ENCODE results near the gene ALKBH3.

The ALKBH3 gene

DNA sequence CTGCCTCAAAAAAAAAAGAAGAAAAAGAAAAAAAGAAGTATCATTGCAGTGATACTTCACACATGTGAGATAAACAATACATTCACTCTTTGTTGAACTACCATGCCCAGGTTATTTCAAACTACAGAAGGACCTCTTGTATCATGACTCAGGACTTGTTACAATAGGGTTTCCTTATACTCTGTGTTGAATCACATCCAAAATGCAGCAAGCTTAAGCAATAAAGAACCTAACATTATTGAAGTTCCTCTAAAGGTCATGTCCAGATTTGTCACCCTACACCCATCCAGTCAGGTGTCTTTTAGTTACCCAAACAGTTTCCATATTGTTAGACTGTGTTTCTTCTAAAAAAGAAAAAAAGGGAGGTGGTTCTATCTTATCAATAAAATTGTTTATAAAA is 26.9 kb upstream of the ALKBH3 start:
- Histone ChIP-seq H3K27ac (ENCODE audit: poor library complexity, severe bottlenecking) (no peak overlapping the region), H3K9me3 (ENCODE audit: severe bottlenecking) (no peaks in the 10 kb centered on the region), H3K27me3 (ENCODE audit: insufficient read depth, poor library complexity, severe bottlenecking) (no peaks in the 10 kb centered on the region), H3K36me3 (ENCODE audit: low read depth) (peaks cover 45% of the 10 kb centered on the region), H3K4me1 (ENCODE audit: insufficient read depth, poor library complexity, severe bottlenecking) (no peaks in the 10 kb centered on the region), H3K4me3 (ENCODE audit: severe bottlenecking) (no peak overlapping the region)
- DNase-seq (ENCODE audit: low spot score) (no peak), ATAC-seq (ENCODE audit: low read depth) (no peak)
- TF ChIP-seq, protein P1, sequence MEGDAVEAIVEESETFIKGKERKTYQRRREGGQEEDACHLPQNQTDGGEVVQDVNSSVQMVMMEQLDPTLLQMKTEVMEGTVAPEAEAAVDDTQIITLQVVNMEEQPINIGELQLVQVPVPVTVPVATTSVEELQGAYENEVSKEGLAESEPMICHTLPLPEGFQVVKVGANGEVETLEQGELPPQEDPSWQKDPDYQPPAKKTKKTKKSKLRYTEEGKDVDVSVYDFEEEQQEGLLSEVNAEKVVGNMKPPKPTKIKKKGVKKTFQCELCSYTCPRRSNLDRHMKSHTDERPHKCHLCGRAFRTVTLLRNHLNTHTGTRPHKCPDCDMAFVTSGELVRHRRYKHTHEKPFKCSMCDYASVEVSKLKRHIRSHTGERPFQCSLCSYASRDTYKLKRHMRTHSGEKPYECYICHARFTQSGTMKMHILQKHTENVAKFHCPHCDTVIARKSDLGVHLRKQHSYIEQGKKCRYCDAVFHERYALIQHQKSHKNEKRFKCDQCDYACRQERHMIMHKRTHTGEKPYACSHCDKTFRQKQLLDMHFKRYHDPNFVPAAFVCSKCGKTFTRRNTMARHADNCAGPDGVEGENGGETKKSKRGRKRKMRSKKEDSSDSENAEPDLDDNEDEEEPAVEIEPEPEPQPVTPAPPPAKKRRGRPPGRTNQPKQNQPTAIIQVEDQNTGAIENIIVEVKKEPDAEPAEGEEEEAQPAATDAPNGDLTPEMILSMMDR (IDR thresholded peaks at IDR 0.05; ENCODE audit: poor library complexity, severe bottlenecking) = no peak

DNA sequence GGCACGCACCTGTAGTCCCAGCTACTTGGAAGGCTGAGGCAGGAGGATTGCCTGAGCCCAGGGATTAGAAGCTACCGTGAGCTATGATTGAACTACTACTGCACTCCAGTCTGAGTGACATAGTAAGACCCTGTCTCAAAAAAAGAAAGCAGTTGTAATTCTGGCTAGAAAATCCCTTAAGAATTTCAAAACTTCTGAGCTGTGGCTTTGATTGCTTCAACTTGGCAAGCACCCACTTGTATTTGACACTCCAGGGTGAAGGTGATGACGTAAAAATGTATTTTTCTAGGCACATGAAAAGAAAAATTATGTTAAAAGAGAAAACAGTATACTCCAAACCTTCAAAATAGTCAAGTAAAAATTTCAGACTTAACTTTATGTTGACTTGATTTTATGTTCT is 23.6 kb upstream of the ALKBH3 start:
- no peaks in the 10 kb centered on the region for H3K9me3 ChIP-seq (ENCODE audit: severe bottlenecking)
- TF ChIP-seq, protein P1 (IDR thresholded peaks at IDR 0.05; ENCODE audit: poor library complexity, severe bottlenecking) = no peak
- no peak overlapping the region for H3K4me3 ChIP-seq (ENCODE audit: severe bottlenecking)
- no peak for ATAC-seq (ENCODE audit: low read depth)
- no peaks in the 10 kb centered on the region for H3K4me1 ChIP-seq (ENCODE audit: insufficient read depth, poor library complexity, severe bottlenecking)
- DNase-seq (ENCODE audit: low spot score) = no peak
- peaks cover 35% of the 10 kb centered on the region for H3K36me3 ChIP-seq (ENCODE audit: low read depth)
- H3K27me3 ChIP-seq (ENCODE audit: insufficient read depth, poor library complexity, severe bottlenecking) = no peaks in the 10 kb centered on the region
- no peak overlapping the region for H3K27ac ChIP-seq (ENCODE audit: poor library complexity, severe bottlenecking)

DNA sequence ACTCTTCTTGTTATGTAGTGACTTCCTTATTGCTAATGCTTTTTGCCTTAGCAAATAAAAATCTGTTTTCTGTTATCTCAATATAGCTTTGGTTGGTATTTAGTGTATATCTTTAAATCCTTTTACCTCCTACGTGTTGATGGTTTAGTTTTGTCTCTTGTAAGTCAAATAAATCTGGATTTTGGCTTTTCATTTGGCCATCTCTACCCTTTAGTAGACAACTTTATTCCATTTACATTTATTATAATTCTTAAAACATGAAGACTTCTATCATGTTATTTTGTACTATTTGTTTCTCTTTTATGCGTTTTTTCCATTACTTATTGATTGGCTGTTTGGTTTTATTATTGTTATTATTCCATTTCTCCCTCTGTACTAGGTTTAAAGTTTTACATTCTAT is 19.5 kb upstream of the ALKBH3 start:
- ATAC-seq (ENCODE audit: low read depth) (no peak), DNase-seq (ENCODE audit: low spot score) (no peak)
- Histone ChIP-seq H3K27me3 (ENCODE audit: insufficient read depth, poor library complexity, severe bottlenecking) (no peaks in the 10 kb centered on the region), H3K36me3 (ENCODE audit: low read depth) (peaks cover 5% of the 10 kb centered on the region), H3K27ac (ENCODE audit: poor library complexity, severe bottlenecking) (no peak overlapping the region), H3K4me1 (ENCODE audit: insufficient read depth, poor library complexity, severe bottlenecking) (no peaks in the 10 kb centered on the region), H3K9me3 (ENCODE audit: severe bottlenecking) (no peaks in the 10 kb centered on the region), H3K4me3 (ENCODE audit: severe bottlenecking) (no peak overlapping the region)
- TF ChIP-seq, protein P1 (IDR thresholded peaks at IDR 0.05; ENCODE audit: poor library complexity, severe bottlenecking) = no peak

DNA sequence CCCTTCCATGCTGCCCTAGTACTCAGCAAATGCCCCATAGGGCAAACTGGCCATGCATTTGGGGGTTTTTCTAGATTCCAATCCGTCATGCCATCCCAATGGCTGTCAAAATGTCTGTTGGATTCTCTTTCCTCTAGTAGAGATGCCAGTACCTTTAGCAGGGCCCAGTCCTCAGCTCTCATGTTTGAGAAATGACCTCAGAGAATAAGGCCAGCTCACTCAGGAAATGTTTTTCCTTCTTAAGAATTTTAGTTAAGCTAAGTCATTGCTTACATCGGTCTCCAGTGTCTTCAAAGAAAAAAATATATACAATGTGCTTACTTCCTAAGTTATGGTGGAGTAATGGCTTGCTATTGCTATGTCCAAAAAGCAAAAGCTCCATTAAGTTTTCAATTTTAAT is 14.1 kb upstream of the ALKBH3 start:
- Histone ChIP-seq H3K4me1 (ENCODE audit: insufficient read depth, poor library complexity, severe bottlenecking) (peaks cover 7% of the 10 kb centered on the region), H3K36me3 (ENCODE audit: low read depth) (no peaks in the 10 kb centered on the region), H3K4me3 (ENCODE audit: severe bottlenecking) (no peak overlapping the region), H3K9me3 (ENCODE audit: severe bottlenecking) (no peaks in the 10 kb centered on the region), H3K27ac (ENCODE audit: poor library complexity, severe bottlenecking) (no peak overlapping the region), H3K27me3 (ENCODE audit: insufficient read depth, poor library complexity, severe bottlenecking) (no peaks in the 10 kb centered on the region)
- DNase-seq (ENCODE audit: low spot score) = no peak
- ATAC-seq (ENCODE audit: low read depth) = no peak
- TF ChIP-seq, protein P1 (IDR thresholded peaks at IDR 0.05; ENCODE audit: poor library complexity, severe bottlenecking) = no peak

DNA sequence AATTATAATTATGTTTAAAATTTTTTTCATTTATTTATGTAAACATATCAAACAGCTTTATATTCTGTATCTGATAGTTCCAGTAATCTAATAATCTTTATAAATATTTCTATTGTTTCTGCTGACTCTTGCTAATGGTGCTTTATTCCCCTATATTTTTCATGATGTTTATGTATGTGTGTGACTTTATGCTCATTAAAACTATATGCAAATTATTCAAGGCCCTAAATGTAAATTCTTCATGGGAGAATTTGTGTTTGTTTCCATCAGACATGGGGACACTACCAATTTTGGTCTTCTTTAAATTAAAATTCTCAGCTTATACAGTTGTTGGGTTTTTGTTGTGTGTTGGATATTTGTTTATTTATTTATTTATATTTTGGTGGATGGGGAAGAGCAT is 13.7 kb upstream of the ALKBH3 start:
- ATAC-seq (ENCODE audit: low read depth) (no peak), DNase-seq (ENCODE audit: low spot score) (no peak)
- Histone ChIP-seq H3K4me3 (ENCODE audit: severe bottlenecking) (no peak overlapping the region), H3K9me3 (ENCODE audit: severe bottlenecking) (no peaks in the 10 kb centered on the region), H3K36me3 (ENCODE audit: low read depth) (no peaks in the 10 kb centered on the region), H3K4me1 (ENCODE audit: insufficient read depth, poor library complexity, severe bottlenecking) (peaks cover 7% of the 10 kb centered on the region), H3K27ac (ENCODE audit: poor library complexity, severe bottlenecking) (no peak overlapping the region), H3K27me3 (ENCODE audit: insufficient read depth, poor library complexity, severe bottlenecking) (no peaks in the 10 kb centered on the region)
- TF ChIP-seq, protein P1 (IDR thresholded peaks at IDR 0.05; ENCODE audit: poor library complexity, severe bottlenecking) = no peak

Data from RWPE2 (cell line).